Measurements from ENCODE around the gene CLASP1.

DNA sequence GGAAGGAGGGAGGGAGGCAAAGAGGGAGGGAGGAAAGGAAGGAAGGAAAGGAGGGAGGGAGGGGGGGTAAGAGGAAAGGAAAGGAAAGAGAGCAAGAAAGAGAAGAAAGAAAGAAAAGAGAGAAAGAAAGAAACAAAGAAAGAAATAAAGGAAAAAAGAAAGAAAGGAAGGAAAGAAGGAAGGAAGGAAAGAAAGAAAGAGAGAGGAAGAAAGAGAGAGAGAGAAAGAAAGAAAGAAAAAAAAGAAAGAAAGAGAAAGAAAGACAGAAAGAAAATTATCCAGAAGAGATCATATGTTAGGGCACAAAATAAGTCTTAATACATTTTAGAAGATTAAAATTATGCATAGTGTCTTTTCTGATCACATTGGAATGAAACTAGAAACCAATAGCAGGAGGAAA, 339.9 kb downstream of the CLASP1 start:
- TF ChIP-seq, protein P1, sequence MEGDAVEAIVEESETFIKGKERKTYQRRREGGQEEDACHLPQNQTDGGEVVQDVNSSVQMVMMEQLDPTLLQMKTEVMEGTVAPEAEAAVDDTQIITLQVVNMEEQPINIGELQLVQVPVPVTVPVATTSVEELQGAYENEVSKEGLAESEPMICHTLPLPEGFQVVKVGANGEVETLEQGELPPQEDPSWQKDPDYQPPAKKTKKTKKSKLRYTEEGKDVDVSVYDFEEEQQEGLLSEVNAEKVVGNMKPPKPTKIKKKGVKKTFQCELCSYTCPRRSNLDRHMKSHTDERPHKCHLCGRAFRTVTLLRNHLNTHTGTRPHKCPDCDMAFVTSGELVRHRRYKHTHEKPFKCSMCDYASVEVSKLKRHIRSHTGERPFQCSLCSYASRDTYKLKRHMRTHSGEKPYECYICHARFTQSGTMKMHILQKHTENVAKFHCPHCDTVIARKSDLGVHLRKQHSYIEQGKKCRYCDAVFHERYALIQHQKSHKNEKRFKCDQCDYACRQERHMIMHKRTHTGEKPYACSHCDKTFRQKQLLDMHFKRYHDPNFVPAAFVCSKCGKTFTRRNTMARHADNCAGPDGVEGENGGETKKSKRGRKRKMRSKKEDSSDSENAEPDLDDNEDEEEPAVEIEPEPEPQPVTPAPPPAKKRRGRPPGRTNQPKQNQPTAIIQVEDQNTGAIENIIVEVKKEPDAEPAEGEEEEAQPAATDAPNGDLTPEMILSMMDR (optimal IDR thresholded peaks at IDR 0.05 in 1 of 3, IDR thresholded peaks at IDR 0.05 in 1 of 3, conservative IDR thresholded peaks at IDR 0.05 in 1 of 3; ENCODE audit: extremely low read depth in 1 of 3, insufficient read depth in 2 of 3, low read length in 3 of 3): no peak
- TF ChIP-seq EZH2 (IDR thresholded peaks at IDR 0.05; ENCODE audit: low read length): no peak

Data from keratinocyte (primary cell).